Activated gamma-delta T cell (primary cell): ENCODE data around the gene IQGAP1.
"Not testable (repeated sequence)": the region's sequence is repeated elsewhere in the genome, so short reads cannot be mapped to it uniquely, and the experiment has no call there.

ENCODE experiments used
- DNase-seq: peaks from one replicate; lab custom pipeline; 2025; lab: John Stamatoyannopoulos, UW

IQGAP1 gene

GRCh38 chr15:90411176-90411575 is 23.1 kb downstream of the IQGAP1 start:
- DNase-seq = no peak

GRCh38 chr15:90412356-90413194 is 24.5 kb downstream of the IQGAP1 start:
- DNase-seq = no peak

- DNase-seq = no peak
These were observed 25.7 kb downstream of the IQGAP1 start for GRCh38 chr15:90413411-90414379.

- no peak for DNase-seq
These were observed 26.5 kb downstream of the IQGAP1 start for GRCh38 chr15:90414408-90415028.

- not testable (repeated sequence) for DNase-seq
These were observed 28.0 kb downstream of the IQGAP1 start for GRCh38 chr15:90416052-90416451.

- DNase-seq = no peak
These were observed 30.6 kb downstream of the IQGAP1 start for GRCh38 chr15:90418627-90419026.

- DNase-seq = no peak
These were observed 31.2 kb downstream of the IQGAP1 start for GRCh38 chr15:90419206-90419605.

- DNase-seq = no peak
These were observed 31.8 kb downstream of the IQGAP1 start for GRCh38 chr15:90419738-90420406.

GRCh38 chr15:90420451-90420850 is 32.4 kb downstream of the IQGAP1 start:
- DNase-seq = no peak

- no peak for DNase-seq
These were observed 33.5 kb downstream of the IQGAP1 start for GRCh38 chr15:90421527-90421926.

GRCh38 chr15:90422043-90422442 is 34.0 kb downstream of the IQGAP1 start:
- no peak for DNase-seq

- DNase-seq = no peak
These were observed 34.9 kb downstream of the IQGAP1 start for GRCh38 chr15:90422936-90423335.

GRCh38 chr15:90423801-90424319 is 35.8 kb downstream of the IQGAP1 start:
- DNase-seq = no peak

- DNase-seq = no peak
These were observed 37.8 kb downstream of the IQGAP1 start for GRCh38 chr15:90425726-90426346.

- DNase-seq = no peak
These were observed 39.1 kb downstream of the IQGAP1 start for GRCh38 chr15:90427185-90427584.

- DNase-seq = no peak
These were observed 44.2 kb downstream of the IQGAP1 start for GRCh38 chr15:90432253-90432652.

GRCh38 chr15:90435652-90436337 is 47.8 kb downstream of the IQGAP1 start:
- DNase-seq = no peak

GRCh38 chr15:90436952-90437351 is 48.9 kb downstream of the IQGAP1 start:
- DNase-seq = no peak

GRCh38 chr15:90437516-90437915 is 49.5 kb downstream of the IQGAP1 start:
- no peak for DNase-seq

GRCh38 chr15:90439946-90440345 is 51.9 kb downstream of the IQGAP1 start:
- no peak for DNase-seq
